NCI-H2196 treated with DMSO at 0.1 percent for 48 hours (cell line): Measurements from ENCODE around the gene ASCC3.

Source experiments
- DNase-seq: peaks from one replicate; lab custom pipeline; 2025; ENCODE audit not compliant: unreplicated experiment; lab: John Stamatoyannopoulos, UW

ASCC3 gene, protein sequence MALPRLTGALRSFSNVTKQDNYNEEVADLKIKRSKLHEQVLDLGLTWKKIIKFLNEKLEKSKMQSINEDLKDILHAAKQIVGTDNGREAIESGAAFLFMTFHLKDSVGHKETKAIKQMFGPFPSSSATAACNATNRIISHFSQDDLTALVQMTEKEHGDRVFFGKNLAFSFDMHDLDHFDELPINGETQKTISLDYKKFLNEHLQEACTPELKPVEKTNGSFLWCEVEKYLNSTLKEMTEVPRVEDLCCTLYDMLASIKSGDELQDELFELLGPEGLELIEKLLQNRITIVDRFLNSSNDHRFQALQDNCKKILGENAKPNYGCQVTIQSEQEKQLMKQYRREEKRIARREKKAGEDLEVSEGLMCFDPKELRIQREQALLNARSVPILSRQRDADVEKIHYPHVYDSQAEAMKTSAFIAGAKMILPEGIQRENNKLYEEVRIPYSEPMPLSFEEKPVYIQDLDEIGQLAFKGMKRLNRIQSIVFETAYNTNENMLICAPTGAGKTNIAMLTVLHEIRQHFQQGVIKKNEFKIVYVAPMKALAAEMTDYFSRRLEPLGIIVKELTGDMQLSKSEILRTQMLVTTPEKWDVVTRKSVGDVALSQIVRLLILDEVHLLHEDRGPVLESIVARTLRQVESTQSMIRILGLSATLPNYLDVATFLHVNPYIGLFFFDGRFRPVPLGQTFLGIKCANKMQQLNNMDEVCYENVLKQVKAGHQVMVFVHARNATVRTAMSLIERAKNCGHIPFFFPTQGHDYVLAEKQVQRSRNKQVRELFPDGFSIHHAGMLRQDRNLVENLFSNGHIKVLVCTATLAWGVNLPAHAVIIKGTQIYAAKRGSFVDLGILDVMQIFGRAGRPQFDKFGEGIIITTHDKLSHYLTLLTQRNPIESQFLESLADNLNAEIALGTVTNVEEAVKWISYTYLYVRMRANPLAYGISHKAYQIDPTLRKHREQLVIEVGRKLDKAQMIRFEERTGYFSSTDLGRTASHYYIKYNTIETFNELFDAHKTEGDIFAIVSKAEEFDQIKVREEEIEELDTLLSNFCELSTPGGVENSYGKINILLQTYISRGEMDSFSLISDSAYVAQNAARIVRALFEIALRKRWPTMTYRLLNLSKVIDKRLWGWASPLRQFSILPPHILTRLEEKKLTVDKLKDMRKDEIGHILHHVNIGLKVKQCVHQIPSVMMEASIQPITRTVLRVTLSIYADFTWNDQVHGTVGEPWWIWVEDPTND (N-terminal part only)

DNA sequence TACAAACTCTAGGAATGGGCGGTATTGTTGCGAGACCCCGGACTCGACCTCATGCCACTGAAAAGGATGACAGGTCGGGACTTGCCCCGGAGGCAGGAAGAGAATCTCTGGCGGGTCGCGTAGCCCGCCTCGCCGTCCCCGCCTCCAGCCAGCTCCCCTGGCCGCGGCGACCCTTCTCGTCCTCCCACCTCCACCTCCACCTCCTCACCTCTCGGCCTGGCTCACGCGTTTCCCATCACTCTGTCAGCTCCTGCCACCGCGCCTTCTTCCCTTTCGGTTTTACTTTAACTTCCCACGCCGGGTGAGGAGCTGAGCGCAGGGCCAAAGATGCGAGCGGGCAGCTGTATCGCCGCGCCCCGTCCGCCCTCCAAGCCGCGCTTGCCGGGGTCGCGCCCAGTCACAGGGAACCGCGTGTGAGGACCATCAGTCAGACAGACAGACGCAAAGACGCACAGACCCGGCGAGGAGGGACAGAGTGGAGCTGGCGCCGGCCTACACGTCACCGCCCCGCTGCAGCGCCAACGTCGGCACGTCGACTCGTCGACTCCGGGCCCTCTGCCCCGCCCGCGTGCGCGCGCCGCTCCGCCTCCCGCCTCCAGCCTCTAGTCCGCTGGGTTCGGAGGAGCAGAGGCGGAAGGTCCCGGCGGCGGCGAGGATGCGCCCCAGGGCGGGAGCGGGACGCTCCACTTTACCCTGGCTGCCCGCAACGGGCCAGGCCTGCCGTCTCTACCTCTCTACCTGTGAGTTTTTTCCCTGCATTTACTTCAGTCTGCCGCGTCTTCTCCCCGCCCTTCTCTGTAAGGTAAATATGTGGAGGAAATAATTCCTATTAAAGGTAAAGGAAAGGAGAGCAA lies at the start of gene ASCC3:
ASCC3 (minus strand) TSS at position 477 of the 854 bp plus-strand sequence. CDS start 13,332 bp downstream, outside the sequence.
- DNase-seq: peak; percentile 51

DNA sequence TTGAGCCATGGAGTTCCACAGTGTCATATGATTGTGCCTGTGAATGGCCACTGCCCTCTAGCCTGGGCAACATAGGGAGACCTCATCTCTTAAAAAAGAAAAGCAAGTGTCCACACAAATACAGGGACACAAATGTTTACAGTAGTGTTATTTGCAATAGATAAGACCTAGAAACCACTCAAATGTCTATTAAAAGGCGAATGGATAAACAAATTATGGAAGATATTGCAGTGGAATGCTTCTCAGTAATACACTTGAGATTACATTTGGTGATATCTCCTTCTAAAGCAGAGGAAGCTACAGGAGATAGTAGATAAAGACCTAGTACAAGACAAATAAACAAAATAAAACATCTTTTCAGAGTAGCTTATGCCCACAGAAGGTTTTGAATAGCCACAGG lies 44.6 kb upstream of the ASCC3 start:
- DNase-seq: no peak

DNA sequence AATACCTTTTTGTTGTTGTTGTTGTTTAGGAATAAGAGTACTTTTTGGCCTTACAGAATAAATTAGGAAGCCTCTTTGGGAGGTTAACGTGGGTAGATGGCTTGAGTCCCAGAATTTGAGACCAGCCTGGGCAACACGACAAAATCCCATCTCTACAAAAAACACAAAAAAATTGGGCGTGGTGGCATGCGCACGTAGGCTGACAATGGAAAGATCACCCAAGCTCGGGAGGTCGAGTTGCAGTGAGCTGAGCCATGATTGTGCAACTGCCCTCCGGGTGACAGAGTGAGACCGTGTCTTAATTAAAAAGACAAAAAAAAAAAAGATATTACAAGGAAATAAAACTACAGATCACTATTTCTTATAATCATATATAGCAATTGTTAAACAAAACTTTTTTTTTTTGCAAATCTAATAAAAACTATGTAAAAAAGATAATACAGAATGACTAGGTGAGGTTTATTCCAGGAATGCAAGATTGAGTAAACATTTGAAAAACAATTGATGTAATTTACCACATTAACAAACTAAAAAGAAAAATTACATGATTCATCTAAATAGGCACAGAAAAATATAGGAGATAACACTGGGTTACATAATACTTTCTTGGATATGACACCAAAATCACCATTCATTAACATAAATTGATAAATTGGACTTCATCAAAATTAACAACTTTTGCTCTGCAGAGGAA lies 43.6 kb upstream of the ASCC3 start:
- no peak for DNase-seq

DNA sequence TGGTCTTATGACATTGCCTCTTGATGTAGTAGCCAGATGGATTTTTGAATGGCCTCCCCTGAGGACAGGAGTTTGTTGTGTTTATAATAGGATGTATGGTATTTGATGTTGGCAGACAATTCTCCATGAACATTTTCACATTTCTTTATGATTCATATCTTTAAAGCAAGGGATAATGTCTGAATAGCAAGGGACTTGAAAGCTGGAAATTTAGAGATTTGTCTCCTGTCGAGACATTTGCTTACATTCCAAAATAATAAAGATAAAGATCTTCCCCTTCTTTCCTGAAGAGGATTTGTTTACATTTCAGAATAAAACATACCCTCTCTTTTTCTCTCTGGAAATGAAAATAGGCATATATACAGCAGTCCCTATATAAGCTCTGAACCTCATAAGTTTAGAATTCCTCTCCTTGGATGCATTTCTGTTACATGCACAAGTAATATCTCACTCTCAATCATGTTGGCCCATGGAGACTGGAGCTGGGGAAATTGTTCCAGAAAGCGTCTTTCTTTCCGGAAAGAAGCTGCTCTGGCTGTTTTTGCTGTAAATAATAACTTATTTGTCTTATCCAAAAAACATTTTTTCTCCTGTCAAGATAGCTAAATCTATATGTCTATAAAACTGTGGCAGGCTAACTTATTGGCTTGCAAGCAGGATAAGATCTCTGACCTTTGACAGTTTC lies 42.5 kb upstream of the ASCC3 start:
- DNase-seq: no peak

DNA sequence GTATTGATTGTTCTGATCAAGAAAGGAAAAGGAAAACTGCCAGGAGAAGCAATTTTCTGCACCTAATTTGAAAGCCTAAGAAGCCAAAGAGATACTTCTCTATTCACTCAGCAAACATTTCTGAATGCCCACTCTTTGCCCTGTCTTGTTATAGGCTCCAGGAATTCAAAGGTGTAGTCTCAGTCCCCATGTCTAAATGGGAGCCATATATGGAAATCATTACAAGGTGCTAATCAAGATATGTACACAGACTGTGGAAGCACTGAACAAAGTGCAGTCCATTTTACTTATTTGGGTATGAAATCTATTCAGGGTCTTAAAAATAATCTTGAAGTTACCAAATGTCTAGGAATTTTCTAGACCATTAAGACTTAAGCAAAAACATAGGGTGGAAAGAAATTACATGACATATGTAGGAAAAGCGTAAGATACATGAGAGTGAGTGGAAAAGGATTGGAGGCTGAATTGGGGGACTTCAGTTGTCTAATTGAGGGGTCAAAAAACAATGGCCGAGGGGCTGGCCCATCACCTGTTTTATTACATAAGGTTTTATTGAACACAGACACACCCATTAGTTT lies 39.0 kb upstream of the ASCC3 start:
- no peak for DNase-seq

DNA sequence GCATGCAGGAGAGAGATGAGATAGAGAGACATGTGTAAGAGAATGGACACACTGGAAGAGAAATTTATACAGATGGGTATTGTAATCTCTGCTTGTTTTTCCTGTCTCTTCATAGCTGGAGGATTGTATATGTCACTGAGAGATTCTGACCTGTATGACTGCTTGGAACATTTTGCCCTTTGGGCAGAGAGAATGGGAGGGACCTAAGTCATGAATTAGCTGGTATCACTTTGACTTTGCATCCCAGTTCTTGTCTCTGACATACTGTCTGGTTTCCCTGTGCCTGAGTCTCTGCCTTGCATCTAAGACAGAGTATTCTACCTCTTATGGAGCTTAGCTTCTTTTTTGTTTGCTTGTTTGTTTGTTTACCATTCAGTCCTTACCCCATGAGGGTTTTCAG lies 37.0 kb upstream of the ASCC3 start:
- no peak for DNase-seq

DNA sequence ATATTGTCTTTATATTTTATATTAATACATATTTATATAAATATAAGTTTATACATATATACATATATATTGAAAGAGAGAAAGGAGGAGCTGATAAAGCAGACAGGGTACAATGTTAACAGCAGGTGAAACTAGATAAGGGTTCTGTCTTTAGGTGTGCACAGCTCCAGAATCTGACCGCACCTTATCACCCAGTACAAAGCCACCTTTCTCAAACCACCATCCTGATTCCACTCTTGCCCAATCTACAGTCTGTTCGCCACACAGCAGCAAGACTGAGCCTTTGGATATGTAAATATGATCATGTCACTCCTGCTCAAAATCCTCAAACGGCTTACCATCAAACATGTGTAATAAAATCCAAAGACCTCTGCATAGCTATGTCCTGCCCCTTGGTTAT lies 34.7 kb upstream of the ASCC3 start:
- DNase-seq: no peak

DNA sequence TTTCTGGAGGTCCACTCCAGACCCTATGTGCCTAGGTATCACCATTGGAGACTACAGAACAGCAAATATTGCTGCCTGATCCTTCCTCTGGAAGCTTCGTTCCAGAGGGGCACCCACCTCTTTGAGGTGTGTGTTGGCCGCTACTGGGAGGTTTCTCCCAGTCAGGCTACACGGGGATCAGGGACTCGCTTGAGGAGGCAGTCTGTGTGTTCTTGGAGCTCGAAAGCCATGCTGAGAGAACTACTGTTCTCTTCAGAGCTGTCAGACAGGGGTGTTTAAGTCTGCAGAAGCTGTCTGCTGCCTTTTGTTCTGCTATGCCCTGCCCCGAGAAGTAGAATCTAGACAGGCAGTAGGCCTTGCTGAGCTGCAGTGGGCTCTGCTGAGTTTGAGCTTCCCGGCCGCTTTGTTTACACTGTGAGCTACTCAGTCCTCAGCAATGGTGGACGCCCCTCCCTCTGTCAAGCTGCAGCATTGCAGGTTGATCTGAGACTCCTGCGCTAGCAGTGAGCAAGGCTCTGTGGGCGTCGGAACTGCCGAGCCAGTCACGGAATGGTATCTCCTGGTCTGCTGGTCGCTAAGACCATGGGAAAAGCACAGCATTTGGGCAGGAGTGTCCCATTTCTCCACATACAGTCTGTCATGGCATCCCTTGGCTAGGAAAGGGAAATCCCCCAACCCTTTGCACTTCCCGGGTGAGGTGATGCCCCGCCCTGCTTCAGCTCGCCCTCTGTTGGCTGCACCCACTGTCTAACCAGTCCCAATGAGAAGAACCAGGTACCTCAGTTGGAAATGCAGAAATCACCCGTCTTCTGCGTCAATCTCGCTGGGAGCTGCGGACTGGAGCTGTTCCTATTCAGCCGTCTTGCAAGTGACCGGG lies 32.5 kb upstream of the ASCC3 start:
- DNase-seq: no peak

DNA sequence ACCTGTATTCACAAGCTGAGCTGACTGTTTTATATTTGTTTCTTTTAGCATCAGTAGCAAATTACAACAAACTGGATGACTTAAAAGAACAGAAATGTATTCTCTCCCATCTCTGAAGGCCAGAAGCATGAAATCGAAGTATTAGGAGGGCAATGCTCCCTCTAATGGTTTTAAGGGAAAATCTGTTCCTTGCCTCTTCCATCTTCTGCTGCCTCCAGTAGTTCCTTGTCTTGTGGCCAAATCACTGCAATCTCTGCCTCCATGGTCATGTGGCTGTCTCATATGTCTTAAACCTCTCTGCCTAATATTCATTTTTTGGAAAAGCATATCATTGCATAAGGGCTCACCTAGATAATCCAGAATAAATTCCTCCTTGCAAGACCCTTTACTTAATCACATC lies 25.2 kb upstream of the ASCC3 start:
- no peak for DNase-seq

DNA sequence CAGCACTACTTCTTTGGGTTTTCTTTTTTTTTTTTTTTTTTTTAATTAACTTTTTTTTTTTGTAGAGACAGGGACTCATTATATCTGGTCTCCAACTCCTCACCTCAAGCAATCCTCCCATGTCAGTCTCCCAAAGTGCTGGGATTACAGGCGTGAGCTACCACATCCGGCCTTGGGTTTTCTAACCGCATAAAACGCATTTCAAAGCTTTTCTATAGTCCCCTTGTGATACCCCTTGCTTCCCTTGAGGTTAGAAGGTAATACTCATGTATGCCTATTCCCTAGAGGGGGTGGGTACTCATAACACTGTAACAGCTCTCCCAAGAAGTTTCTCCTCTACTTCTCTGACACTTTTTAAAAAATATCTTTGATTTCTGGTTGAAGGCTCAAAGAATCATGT lies 23.9 kb upstream of the ASCC3 start:
- DNase-seq: no peak

DNA sequence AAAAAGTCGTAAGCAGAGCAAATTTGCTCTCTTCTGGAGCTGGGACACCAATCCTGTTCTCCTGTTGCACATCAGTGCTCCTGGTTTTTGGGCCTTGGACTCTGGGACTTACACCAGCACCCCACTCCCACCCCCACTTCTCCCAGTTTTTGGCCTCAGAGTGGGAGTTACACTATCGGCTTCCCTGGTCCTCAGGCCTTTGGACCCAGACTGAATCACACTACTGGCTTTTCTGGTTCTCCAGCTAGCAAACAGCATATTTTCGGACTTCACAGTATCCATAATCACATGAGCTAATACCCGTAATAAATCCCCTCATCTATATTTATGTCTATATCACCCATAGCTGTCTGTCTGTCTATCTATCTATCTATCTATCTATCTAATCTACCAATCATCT lies 23.2 kb upstream of the ASCC3 start:
- no peak for DNase-seq

DNA sequence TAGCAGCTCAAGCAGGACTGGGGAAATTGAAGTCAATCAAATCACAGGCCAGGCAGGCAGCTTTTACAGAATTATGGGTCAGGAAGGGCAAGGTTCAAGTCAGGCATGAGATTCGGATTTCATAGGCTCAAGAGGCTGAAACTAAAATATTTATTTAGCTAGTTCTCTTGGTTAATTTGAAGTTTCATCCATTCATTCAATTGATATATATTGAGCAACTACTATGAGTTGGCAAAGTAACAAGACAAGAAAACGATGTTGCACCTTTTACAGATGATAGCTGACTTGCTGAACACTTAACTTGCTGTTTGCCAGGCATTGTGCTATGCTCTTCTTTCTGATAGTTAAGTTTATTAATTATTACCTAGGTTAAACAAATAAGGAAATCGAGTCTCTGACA lies 20.5 kb upstream of the ASCC3 start:
- no peak for DNase-seq

DNA sequence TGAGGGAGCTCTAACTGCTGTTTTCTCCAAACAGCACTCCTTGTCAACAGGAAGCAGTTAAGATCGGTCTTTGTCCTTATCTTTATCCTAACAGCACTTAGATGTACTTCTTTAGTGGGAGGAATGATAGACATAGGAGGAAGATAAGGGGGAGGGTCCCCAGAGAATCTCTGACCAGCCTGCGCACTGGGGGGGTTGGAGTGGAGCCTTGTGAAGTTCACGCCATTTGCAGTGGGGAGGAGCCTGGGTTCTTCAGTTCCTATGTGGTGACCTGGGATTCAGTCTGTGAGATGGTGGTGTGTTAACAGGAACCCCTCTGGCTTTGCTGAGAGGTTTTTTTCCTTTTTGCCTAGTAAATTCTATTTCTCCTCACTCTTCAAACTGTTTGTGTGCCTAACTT lies 18.1 kb upstream of the ASCC3 start:
- DNase-seq: no peak

DNA sequence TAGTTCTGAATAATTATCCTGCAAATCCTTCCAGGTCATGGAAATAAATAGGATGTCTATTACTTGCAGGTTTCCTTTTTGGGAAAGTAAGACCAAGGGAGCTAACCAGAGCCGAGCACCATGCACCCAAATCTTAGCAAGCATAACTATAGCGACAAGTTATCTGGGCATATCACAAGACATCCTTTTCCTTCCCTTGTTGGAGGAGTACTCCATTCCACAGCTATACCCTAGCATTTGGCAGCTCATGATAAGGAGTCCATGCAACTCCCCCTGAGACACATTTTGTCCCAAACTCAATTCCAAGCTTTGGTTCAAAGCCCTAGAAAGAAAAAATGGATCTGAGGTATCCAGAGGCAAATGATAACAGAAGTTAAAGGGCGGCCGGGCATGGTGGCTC lies 16.5 kb upstream of the ASCC3 start:
- DNase-seq: no peak

DNA sequence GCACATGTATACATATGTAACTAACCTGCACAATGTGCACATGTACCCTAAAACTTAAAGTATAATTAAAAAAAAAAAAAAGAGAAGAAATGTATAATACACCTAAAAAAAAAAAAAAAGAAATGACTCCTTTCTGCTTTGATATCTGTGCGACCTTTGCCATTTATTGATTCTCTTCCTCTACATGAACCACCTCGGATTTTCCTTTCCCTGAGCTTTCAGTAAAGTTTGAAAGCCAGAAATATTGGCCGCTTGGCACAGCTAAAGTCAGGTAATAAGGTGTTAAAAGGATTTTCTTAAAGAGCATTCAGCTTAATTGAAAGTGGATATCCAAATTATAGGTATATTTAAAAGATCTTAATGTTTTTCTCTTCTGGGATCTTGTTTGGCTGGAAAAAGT lies 12.6 kb upstream of the ASCC3 start:
- DNase-seq: no peak

DNA sequence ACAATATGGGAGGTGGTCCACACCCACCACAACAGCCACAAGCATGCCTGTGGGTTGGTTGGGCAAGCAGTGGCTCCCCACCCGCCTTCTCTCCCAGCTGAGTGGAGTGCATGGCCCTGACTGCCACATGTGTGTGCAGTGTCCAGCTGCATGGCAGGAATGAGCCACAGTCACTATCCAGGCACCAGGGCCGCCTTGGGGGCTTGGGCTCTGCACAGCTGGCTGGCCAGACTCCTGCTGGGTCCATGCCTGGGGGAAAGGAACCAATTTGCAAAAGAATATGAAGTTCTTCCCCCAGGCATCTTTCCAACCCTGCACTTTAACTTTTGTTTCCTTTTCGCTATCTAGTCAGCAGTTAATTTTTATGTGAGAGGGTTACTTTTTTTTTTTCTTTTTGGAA lies 11.6 kb upstream of the ASCC3 start:
- DNase-seq: no peak

DNA sequence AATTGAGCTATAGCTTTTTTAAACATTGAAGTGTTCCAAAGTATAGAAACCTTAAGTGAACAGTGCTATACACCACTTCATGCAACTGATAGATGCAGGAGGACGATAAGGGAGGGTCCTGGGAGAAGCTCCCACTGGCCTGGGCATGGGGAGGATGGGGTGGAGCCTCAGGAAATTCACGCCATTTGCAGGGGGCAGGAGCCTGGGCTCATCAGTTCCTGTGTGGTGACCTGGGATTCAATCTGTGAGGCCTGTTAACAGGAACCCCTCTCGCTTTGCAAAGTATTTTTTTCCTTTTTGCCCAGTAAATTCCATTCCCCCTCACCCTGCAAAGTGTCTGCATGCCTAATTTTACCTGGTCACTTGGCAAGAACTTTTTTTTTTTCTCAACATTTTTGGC lies 11.0 kb upstream of the ASCC3 start:
- no peak for DNase-seq

DNA sequence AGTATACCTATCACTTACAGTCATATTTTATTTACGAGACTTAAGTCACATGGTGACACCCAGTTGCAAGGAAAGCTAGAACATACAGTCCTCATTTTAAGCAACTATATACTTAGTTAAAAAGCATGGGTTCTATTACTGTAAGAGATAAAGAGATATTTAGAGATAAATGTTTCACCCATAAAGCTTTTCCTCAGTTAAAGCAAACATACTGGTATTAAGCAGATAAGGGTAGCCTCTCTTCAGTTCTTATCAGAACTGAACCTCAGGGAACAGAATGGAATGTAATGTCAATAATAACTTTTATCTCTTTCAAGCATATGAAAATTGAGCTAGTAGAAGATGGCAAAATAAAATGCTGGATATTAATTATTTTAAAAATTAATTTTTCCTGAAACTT lies 9.9 kb upstream of the ASCC3 start:
- no peak for DNase-seq
